Central memory CD8-positive, alpha-beta T cell (primary cell): ENCODE data around the gene TCTN2.

Experiments
- ATAC-seq: fragments of 150-1000 bp; cut with Tn5 transposase; replicated peaks from 2 replicates; pipeline ENCODE4 v1.10.0; 2022; ENCODE audit warnings: mild to moderate bottlenecking, moderate FRiP score, moderate number of reproducible peaks; ENCODE audit not compliant: poor library complexity, severe bottlenecking; ENCODE audit errors: extremely low read depth
- DNase-seq, 2 donors: peaks; one replicate each; pipeline ENCODE4 v3.0.0; 2021; ENCODE audit warnings: low spot score in 2 of 2
- H3K27ac Mint-ChIP-seq: one replicate; pipeline ENCODE4 v1.8.0; 2022; ENCODE audit warnings: low read depth, mild to moderate bottlenecking, moderate library complexity, mixed read lengths
- H3K27me3 Mint-ChIP-seq: one replicate; pipeline ENCODE4 v1.8.0; 2022; ENCODE audit warnings: mixed read lengths
- H3K36me3 Mint-ChIP-seq: one replicate; pipeline ENCODE4 v1.8.0; 2022; ENCODE audit warnings: mild to moderate bottlenecking, moderate library complexity, mixed read lengths; ENCODE audit not compliant: insufficient read depth
- H3K4me1 Mint-ChIP-seq: one replicate; pipeline ENCODE4 v1.8.0; 2022; ENCODE audit warnings: mixed read lengths
- H3K4me3 Mint-ChIP-seq: one replicate; pipeline ENCODE4 v1.8.0; 2022; ENCODE audit warnings: mild to moderate bottlenecking, moderate library complexity, mixed read lengths
- H3K9me3 Mint-ChIP-seq: one replicate; pipeline ENCODE4 v1.8.0; 2022; ENCODE audit warnings: mixed read lengths

The TCTN2 gene

DNA sequence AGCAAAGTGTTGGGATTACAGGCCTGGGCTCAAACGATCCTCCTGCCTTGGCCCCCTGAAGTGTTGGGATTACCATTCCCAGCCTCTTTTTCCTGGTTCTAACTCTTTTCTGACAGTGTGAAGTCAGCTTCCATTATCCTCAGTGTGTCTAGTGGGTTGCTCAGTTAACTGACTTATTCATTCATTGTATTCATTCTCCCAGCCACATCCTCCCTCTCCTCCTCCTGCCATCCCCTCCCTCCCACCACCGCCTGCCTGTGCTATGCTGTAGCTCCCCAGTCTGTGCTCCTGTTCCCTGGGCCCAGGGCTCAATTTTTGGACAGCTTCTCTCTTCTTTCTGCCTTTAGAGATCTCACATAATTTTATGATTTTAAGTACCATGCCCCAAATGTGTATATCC, 60.7 kb downstream of the TCTN2 start:
- Mint-ChIP-seq H3K27ac (no peak overlapping the region), H3K9me3 (no peaks in the 10 kb centered on the region), H3K4me1 (no peaks in the 10 kb centered on the region), H3K36me3 (peaks cover 59% of the 10 kb centered on the region), H3K27me3 (no peaks in the 10 kb centered on the region), H3K4me3 (no peak overlapping the region)
- DNase-seq (no peak), ATAC-seq (no peak)

DNA sequence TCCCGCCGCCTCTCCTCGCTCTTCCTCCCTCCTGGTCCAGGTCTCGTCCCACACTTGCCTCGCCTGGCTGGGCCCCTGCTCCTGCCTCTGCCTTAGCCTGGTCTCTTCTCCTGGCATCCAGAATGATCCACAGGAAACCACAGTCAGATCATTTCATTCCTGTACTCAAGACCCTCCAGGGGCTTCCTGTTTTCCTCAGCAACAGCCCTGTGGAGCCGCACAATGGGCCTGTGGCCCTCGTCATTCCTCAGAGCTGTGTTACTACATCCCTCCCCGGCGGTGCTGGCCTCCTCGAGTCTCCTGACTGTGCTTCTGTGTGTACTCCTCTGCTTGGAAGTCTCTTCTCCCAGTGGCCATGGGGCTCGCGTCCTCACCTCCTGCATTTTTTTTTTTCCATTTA, 61.3 kb downstream of the TCTN2 start:
- Mint-ChIP-seq H3K27ac (peak overlapping the region; percentile 84), H3K36me3 (peaks cover 56% of the 10 kb centered on the region), H3K4me3 (no peak overlapping the region), H3K27me3 (no peaks in the 10 kb centered on the region), H3K4me1 (no peaks in the 10 kb centered on the region), H3K9me3 (no peaks in the 10 kb centered on the region)
- DNase-seq (no peak), ATAC-seq (no peak)

DNA sequence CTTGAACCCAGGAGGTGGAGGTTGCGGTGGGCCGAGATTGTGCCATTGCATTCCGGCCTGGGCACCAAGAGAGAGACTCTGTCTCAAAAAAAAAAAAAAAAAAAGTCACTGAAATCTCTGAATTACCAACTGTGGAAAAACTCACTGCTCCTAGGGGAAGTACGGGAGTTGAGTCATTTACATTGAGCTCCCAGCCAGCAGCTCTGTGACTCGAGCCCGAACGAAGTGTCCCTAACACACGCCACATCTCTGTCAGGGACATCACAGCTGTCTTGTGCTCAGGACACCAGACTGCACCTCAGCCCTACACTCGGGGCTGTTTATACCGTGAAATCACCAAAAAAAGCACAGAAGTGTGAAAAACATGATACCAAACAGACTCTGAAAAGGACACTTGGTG, 62.3 kb downstream of the TCTN2 start:
- peaks cover 61% of the 10 kb centered on the region for H3K36me3 Mint-ChIP-seq
- no peak overlapping the region for H3K4me3 Mint-ChIP-seq
- H3K9me3 Mint-ChIP-seq = no peaks in the 10 kb centered on the region
- no peaks in the 10 kb centered on the region for H3K4me1 Mint-ChIP-seq
- DNase-seq (no peak), ATAC-seq (no peak)
- no peak overlapping the region for H3K27ac Mint-ChIP-seq
- H3K27me3 Mint-ChIP-seq = no peaks in the 10 kb centered on the region

DNA sequence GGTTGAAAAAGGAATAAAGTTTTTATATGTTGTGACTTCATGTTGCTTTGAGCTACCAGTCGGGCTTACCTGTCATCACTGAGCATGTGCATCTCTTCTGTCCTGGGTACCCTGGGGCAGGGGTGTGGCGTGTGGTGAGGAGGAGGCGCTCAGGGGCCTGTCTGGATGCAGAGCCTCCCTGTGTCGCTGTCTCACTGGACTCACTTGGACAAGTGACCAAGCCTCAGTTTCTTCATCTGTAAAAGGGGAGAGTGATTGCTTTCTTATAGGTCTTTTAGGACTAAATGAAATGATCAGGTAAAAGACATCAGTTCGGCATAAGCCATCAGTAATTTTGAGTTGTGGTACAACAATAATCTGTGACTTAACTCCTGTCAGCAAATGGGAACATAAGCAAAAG, 63.4 kb downstream of the TCTN2 start:
- no peaks in the 10 kb centered on the region for H3K4me1 Mint-ChIP-seq
- H3K4me3 Mint-ChIP-seq = no peak overlapping the region
- no peaks in the 10 kb centered on the region for H3K27me3 Mint-ChIP-seq
- no peak for DNase-seq
- H3K9me3 Mint-ChIP-seq = no peaks in the 10 kb centered on the region
- ATAC-seq = no peak
- no peak overlapping the region for H3K27ac Mint-ChIP-seq
- H3K36me3 Mint-ChIP-seq = peaks cover 61% of the 10 kb centered on the region

DNA sequence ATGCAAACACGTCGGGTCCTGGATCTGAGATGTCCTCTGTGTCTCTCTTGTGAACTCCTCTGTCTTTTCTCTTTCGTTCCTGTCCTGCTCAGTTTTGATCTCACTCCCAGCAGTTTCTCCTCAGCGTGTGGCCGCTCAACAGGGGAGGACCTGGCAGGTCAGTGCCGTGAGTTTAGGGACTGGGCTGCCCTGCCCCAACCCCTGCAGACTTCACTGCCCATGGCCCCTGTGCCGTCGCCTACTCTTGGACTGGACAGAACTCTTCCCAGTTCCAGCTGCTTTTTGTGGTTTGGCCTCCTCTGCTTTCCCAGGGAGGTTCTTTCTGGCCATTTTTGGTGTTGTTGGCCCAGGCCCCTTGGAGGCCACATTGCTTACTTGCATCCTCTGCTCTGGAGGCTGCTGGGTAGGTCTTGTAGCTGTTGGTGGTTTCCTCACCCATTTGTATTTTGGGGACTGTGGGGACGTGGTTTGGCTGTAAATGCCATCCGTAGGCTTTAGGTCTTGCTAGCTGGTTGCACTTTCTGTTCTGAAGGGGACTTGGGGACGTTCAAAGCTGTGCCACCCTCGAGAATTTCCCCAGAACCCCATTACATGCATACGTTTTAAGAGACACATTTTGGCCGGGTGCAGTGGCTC, 71.1 kb downstream of the TCTN2 start:
- H3K27me3 Mint-ChIP-seq = no peaks in the 10 kb centered on the region
- peak overlapping the region; percentile 59 for H3K4me3 Mint-ChIP-seq
- peak in 1 of 2 donors; percentile 26 for DNase-seq

DNA sequence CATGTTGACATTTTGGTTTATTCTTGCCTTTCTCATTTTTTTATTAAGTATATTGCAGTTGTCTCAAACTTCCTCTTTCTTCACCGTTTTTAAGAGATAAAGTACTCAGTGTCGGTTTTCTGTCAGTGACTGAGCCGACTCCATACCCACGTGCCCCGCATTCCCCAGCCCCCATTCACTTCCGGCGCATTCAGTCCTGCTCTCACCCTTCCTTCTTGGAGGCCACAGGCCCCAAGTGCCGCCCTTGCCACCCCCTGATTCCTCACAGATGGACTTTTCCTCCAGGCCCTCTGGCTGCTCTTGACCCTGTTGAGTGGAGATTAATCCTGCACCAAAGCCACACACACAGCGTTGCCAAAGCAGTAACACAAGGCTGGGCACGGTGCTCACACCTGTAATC, 72.1 kb downstream of the TCTN2 start:
- ATAC-seq = no peak
- no peak for DNase-seq
- Mint-ChIP-seq H3K27ac (peak overlapping the region; percentile 87), H3K27me3 (no peaks in the 10 kb centered on the region), H3K36me3 (peaks cover 54% of the 10 kb centered on the region), H3K9me3 (no peaks in the 10 kb centered on the region), H3K4me1 (peaks cover 19% of the 10 kb centered on the region), H3K4me3 (no peak overlapping the region)

More for the DNA sequence above, 71.1 kb downstream of the TCTN2 start:
- peak; percentile 92 for ATAC-seq
- Mint-ChIP-seq H3K9me3 (no peaks in the 10 kb centered on the region), H3K36me3 (peaks cover 60% of the 10 kb centered on the region), H3K4me1 (peaks cover 19% of the 10 kb centered on the region), H3K27ac (peak overlapping the region; percentile 87)

DNA sequence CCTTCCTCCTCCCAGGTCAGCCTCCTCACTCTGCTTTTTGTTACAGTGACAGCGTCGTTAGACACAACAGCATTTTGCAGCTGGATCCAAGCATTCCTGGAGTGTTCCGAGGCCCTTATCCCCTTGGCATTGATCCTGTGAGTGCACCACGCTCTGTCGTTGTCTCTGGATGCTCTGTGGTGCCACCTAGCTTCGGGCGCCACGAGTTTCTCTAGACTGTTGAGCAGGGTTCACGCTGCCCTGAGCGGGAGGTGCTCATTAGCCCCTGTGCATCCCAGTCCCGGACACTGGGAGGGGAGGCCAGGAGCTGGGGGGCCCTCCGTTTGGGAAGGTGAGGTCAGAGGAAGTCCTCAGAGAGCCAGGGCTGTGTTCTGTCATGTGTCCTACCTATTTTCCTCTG, 73.9 kb downstream of the TCTN2 start:
- Mint-ChIP-seq H3K36me3 (peaks cover 54% of the 10 kb centered on the region), H3K4me1 (peaks cover 19% of the 10 kb centered on the region), H3K4me3 (no peak overlapping the region), H3K27me3 (no peaks in the 10 kb centered on the region), H3K27ac (no peak overlapping the region), H3K9me3 (no peaks in the 10 kb centered on the region)
- ATAC-seq = no peak
- no peak for DNase-seq

DNA sequence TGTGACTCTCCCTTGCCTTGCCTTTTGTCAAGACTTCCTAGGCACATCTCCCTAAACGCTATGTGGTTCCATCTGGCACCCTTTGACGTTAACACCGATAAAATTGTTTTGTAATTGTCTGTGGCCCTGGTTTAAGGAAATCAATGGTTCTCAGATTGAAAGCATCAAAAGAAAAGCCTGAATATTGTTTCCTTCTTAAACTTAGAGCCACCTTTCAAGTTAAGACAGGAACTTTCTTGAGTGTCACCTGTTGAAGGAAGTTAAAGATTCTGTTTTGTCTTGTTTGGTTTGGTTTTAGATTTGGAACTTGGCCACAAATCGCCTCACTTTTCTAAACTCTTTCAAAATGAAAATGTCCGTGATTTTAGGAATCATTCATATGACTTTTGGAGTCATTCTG, 76.4 kb downstream of the TCTN2 start:
- H3K4me1 Mint-ChIP-seq = peaks cover 7% of the 10 kb centered on the region
- H3K36me3 Mint-ChIP-seq = peaks cover 43% of the 10 kb centered on the region
- no peak for DNase-seq
- H3K27me3 Mint-ChIP-seq = no peaks in the 10 kb centered on the region
- no peak overlapping the region for H3K4me3 Mint-ChIP-seq
- ATAC-seq = no peak
- H3K9me3 Mint-ChIP-seq = no peaks in the 10 kb centered on the region
- no peak overlapping the region for H3K27ac Mint-ChIP-seq

DNA sequence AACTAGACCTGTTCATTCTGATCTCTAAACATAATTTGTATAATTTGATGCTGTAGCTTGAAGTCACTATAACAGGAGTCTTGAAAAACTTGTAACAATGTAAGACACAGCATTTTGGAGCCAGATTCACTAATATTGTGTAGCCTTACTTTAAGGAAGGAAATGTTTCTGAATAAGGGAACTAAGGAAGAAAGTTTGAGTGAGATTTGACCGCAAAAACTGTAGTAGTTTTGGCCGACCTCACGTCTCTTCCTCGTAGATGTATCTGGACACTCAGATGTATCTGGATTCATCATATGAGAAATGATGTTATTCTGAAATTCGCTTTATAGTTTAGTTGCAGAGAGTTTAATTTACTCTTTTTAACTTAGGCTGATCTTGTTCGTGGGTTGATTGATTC, 77.2 kb downstream of the TCTN2 start:
- peaks cover 37% of the 10 kb centered on the region for H3K36me3 Mint-ChIP-seq
- H3K27me3 Mint-ChIP-seq = no peaks in the 10 kb centered on the region
- H3K9me3 Mint-ChIP-seq = no peaks in the 10 kb centered on the region
- no peak overlapping the region for H3K4me3 Mint-ChIP-seq
- ATAC-seq (no peak), DNase-seq (no peak)
- no peak overlapping the region for H3K27ac Mint-ChIP-seq
- peaks cover 2% of the 10 kb centered on the region for H3K4me1 Mint-ChIP-seq

DNA sequence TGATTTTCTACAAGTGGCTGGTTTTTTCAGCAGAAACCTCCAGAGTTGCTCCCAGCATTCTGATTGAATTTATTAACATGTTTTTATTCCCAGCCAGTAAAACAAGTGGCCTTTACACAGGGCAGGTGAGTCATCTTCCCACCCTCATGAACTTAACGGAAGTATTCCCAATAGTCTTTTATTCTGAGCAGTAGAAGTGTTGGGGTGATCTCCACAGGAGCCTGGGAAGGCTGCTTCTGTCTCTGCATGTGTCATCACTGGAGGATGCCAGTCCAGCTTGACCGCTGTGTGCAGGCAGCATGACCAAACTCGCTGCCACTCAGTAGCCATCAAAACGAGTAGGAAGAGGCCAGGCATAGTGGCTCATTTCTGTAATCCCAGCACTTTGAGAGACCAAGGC, 77.7 kb downstream of the TCTN2 start:
- ATAC-seq (no peak), DNase-seq (no peak)
- Mint-ChIP-seq H3K27ac (no peak overlapping the region), H3K36me3 (peaks cover 39% of the 10 kb centered on the region), H3K9me3 (no peaks in the 10 kb centered on the region), H3K27me3 (no peaks in the 10 kb centered on the region), H3K4me1 (no peaks in the 10 kb centered on the region), H3K4me3 (no peak overlapping the region)

DNA sequence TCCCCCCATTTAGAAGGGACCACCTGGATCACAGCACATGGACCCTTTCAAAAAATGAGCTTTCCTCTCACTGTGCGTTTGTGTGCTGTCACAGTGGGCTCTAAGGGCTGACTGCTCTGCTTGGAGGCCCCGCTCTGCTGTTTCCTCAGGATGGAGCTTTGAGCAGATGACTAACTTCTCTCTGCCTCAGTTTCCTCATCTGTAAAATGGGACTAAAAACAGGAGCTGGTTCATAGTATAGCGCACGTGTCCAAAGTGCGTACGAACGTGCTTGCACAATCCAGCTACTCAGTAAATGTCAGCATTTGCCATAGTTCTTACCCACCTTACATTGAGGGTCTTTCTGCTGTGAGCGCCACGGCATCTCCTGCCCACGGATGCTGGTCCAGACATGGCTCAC, 78.4 kb downstream of the TCTN2 start:
- no peaks in the 10 kb centered on the region for H3K27me3 Mint-ChIP-seq
- ATAC-seq (no peak), DNase-seq (no peak)
- no peaks in the 10 kb centered on the region for H3K4me1 Mint-ChIP-seq
- no peak overlapping the region for H3K27ac Mint-ChIP-seq
- no peak overlapping the region for H3K4me3 Mint-ChIP-seq
- no peaks in the 10 kb centered on the region for H3K9me3 Mint-ChIP-seq
- H3K36me3 Mint-ChIP-seq = peaks cover 38% of the 10 kb centered on the region

DNA sequence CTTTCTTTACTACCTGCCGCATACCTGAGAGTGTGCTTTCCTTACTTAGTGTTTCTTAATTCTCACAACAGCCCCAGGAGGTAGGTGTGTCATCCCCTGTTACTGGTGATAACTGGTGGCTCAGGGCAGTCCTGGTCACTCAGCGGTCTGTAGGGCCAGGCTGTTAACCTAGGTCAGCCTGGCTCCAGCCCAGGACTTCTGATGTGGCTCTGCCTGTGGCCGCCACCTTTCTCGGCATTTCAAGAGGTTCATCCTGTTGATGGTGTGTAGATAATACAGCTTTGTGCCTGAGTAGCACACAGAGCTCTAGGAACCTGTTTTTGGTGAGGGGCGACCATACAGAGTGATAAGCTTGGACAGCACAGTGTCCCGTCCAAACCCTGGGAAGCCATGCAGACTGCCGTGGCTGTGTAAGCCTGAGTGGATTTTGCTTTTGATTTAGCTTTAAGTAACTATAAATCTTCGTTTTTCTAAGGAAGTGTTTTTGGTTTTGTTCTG, 79.3 kb downstream of the TCTN2 start:
- no peak for ATAC-seq
- Mint-ChIP-seq H3K27me3 (no peaks in the 10 kb centered on the region), H3K9me3 (no peaks in the 10 kb centered on the region), H3K27ac (no peak overlapping the region), H3K4me1 (no peaks in the 10 kb centered on the region), H3K4me3 (no peak overlapping the region), H3K36me3 (peaks cover 38% of the 10 kb centered on the region)
- no peak for DNase-seq

DNA sequence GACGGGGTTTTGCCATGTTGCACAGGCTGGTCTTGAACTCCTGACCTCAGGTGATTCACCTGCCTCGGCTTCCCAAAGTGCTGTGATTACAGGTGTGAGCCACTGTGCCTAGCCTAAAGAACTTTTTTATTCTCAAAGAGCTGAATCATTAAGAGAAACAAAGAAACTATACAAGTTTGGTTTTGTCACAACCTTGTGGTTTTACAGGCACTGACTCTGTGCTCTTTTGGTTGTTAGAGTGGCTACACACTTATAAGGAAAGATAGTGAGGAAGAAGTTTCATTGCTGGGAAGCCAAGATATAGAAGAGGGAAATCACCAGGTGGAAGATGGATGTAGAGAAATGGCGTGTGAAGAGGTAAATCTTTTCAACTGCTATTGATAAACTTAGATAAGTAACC, 81.1 kb downstream of the TCTN2 start:
- no peaks in the 10 kb centered on the region for H3K9me3 Mint-ChIP-seq
- no peak overlapping the region for H3K27ac Mint-ChIP-seq
- DNase-seq (no peak), ATAC-seq (no peak)
- H3K27me3 Mint-ChIP-seq = no peaks in the 10 kb centered on the region
- no peaks in the 10 kb centered on the region for H3K4me1 Mint-ChIP-seq
- H3K36me3 Mint-ChIP-seq = peaks cover 34% of the 10 kb centered on the region
- H3K4me3 Mint-ChIP-seq = no peak overlapping the region
